HepG2 (cell line): ENCODE data around the gene CDC23. TPM values are rescaled to one million over a fixed set of nuclear protein-coding genes. Genes with fewer than 3 reads are reported as not detected.

Experiments used
- ATAC-seq: fragments of 200-7000 bp; cut with Tn5 transposase; 3 replicates; pipeline ENCODE4 v1.9.1; 2020; ENCODE audit warnings: mild to moderate bottlenecking, moderate library complexity
- BruUV-seq: library from RNA; stranded (reverse); fragments of 400-500 nt; replicated peaks from 2 replicates; lab custom pipeline; 2021; lab: Mats Ljungman, UMichigan
- CTCF ChIA-PET: fragments of 300-600 bp; formaldehyde crosslinking; extraction: SDS; loops from one replicate; lab custom pipeline; 2021; ENCODE audit warnings: low total read pairs, inconsistent platforms, low intra/inter-chr PET ratio; lab: Yijun Ruan, JAX
- POLR2A ChIA-PET: fragments of 350-600 bp; sonication (Branson Sonifier 250); formaldehyde crosslinking; loops from one replicate; lab custom pipeline; 2020; ENCODE audit warnings: antibody characterized with exemption, inconsistent platforms; lab: Yijun Ruan, JAX
- DNase-seq: peaks from one replicate; pipeline ENCODE4 v3.0.0-alpha.2; 2015; ENCODE audit warnings: low spot score
- FAIRE-seq: peaks from 3 replicates; lab custom pipeline; 2011; peaks lifted over from hg19 to GRCh38; lab: Jason Lieb, UNC
- H2AFZ ChIP-seq: one replicate; pipeline ENCODE4 v1.6.1; 2011; ENCODE audit warnings: low read length, inconsistent platforms
- H3K27ac ChIP-seq: fragments of 300-600 bp; 3 replicates; pipeline ENCODE4 v1.8.0; 2011; ENCODE audit warnings: mixed run types, mild to moderate bottlenecking, mixed read lengths, low read length, inconsistent platforms; ENCODE audit not compliant: insufficient read depth; ENCODE audit errors: extremely low read length
- H3K27me3 ChIP-seq, 2 experiments: fragments of 200-600 bp in 1 of 2; 2 replicates in 1 of 2; 3 replicates in 1 of 2; pipeline versions ENCODE4 v1.6.0 to v1.8.0; 2011; ENCODE audit warnings: low read length in 2 of 2, mild to moderate bottlenecking in 2 of 2, moderate library complexity in 2 of 2, inconsistent platforms in 1 of 2; ENCODE audit not compliant: insufficient read depth in 2 of 2, control insufficient read depth in 1 of 2
- H3K36me3 ChIP-seq, 2 experiments: fragments of 200-600 bp in 1 of 2; replicated peaks in 1 of 2; 2 replicates in 1 of 2; 3 replicates in 1 of 2; pipeline versions ENCODE4 v1.5.1 to v1.8.0; 2011; ENCODE audit warnings: low read length in 2 of 2, inconsistent platforms in 1 of 2; ENCODE audit not compliant: insufficient read depth in 2 of 2, control insufficient read depth in 1 of 2
- H3K4me1 ChIP-seq: 2 replicates; pipeline ENCODE4 v1.5.1; 2012; ENCODE audit warnings: low read length, inconsistent platforms; ENCODE audit not compliant: insufficient read depth
- H3K4me2 ChIP-seq: 2 replicates; pipeline ENCODE4 v1.6.0; 2011; ENCODE audit warnings: low read depth, low read length, inconsistent platforms
- H3K4me3 ChIP-seq, 3 experiments: fragments of 200-600 bp in 1 of 3; sonication (generic), shearing (Covaris generic) in 1 of 3; replicated peaks in 1 of 3; 2 replicates each; pipeline ENCODE4 v1.5.1; 2011 to 2016; ENCODE audit warnings: low read length in 3 of 3, inconsistent platforms in 2 of 3, low read depth in 2 of 3, mild to moderate bottlenecking in 2 of 3, control low read depth in 1 of 3, mixed read lengths in 1 of 3; ENCODE audit not compliant: insufficient read depth in 1 of 3
- H3K79me2 ChIP-seq: one replicate; pipeline ENCODE4 v1.6.1; 2011; ENCODE audit warnings: low read length, inconsistent platforms; ENCODE audit not compliant: insufficient read depth
- H3K9ac ChIP-seq: 2 replicates; pipeline ENCODE4 v1.6.0; 2011; ENCODE audit warnings: mild to moderate bottlenecking, low read depth, low read length, inconsistent platforms; ENCODE audit not compliant: insufficient read depth
- H3K9me3 ChIP-seq: 2 replicates; pipeline ENCODE4 v1.5.1; 2012; ENCODE audit warnings: mild to moderate bottlenecking, low read length
- H4K20me1 ChIP-seq: 2 replicates; pipeline ENCODE4 v1.6.0; 2011; ENCODE audit warnings: inconsistent platforms, mild to moderate bottlenecking, low read length, moderate library complexity; ENCODE audit not compliant: insufficient read depth
- AGO1 ChIP-seq: fragments of 200-400 bp; formaldehyde crosslinking; IDR thresholded peaks from 2 replicates; pipeline ENCODE4 v1.6.1; 2017; ENCODE audit warnings: mild to moderate bottlenecking, low read depth, low read length, moderate library complexity; ENCODE audit not compliant: poor library complexity, severe bottlenecking
- CREBL2 ChIP-seq: sonication (generic); formaldehyde crosslinking; IDR thresholded peaks from 2 replicates; pipeline ENCODE4 v1.8.1; 2023; ENCODE audit warnings: missing genetic modification reagents, mild to moderate bottlenecking, borderline replicate concordance
- LCORL ChIP-seq, 2 experiments: fragments of 450-650 bp in 1 of 2; sonication (generic) in 1 of 2; formaldehyde crosslinking in 1 of 2; IDR thresholded peaks; 2 replicates each; pipeline versions ENCODE4 v1.5.0 to v1.6.1; 2017 to 2020; ENCODE audit warnings: antibody characterized with exemption in 1 of 2, missing genetic modification reagents in 1 of 2
- NR3C1 ChIP-seq: sonication (generic); formaldehyde crosslinking; IDR thresholded peaks from 2 replicates; pipeline ENCODE4 v1.4.0; 2020; ENCODE audit warnings: missing genetic modification reagents
- PCBP1 ChIP-seq: fragments of 200-400 bp; formaldehyde crosslinking; IDR thresholded peaks from 2 replicates; pipeline ENCODE4 v1.6.1; 2017; ENCODE audit warnings: mild to moderate bottlenecking, low read depth, low read length, borderline replicate concordance
- PTBP1 ChIP-seq: fragments of 200-400 bp; formaldehyde crosslinking; IDR thresholded peaks from 2 replicates; pipeline ENCODE4 v1.6.1; 2018; ENCODE audit warnings: low read length, low read depth; ENCODE audit not compliant: poor library complexity, severe bottlenecking
- ZBTB46 ChIP-seq: sonication (generic); formaldehyde crosslinking; IDR thresholded peaks from 2 replicates; pipeline ENCODE4 v1.4.0; 2020; ENCODE audit warnings: mild to moderate bottlenecking, missing genetic modification reagents, borderline replicate concordance
- ZEB1 ChIP-seq: IDR thresholded peaks from 2 replicates; pipeline ENCODE4 v1.6.1; 2012; ENCODE audit warnings: mild to moderate bottlenecking, low read depth, inconsistent platforms; ENCODE audit not compliant: insufficient replicate concordance
- ZFP36 ChIP-seq: fragments of 150-350 bp; IDR thresholded peaks from 2 replicates; pipeline ENCODE4 v1.6.1; 2018; ENCODE audit warnings: borderline replicate concordance, low read length, low read depth; ENCODE audit not compliant: partially characterized antibody
- ZNF382 ChIP-seq: sonication (generic); formaldehyde crosslinking; IDR thresholded peaks from 2 replicates; pipeline ENCODE4 v1.5.0; 2020; ENCODE audit warnings: missing genetic modification reagents, mild to moderate bottlenecking, borderline replicate concordance
- ZNF629 ChIP-seq: sonication (generic); formaldehyde crosslinking; conservative IDR thresholded peaks from 2 replicates; pipeline ENCODE4 v1.5.0; 2020; ENCODE audit warnings: missing genetic modification reagents
- ZNF766 ChIP-seq: sonication (generic); formaldehyde crosslinking; IDR thresholded peaks from 2 replicates; pipeline ENCODE4 v1.5.0; 2020; ENCODE audit warnings: missing genetic modification reagents, borderline replicate concordance
- ZNF775 ChIP-seq: sonication (generic); formaldehyde crosslinking; IDR thresholded peaks from 2 replicates; pipeline ENCODE4 v1.4.0; 2020; ENCODE audit warnings: missing genetic modification reagents, mild to moderate bottlenecking, moderate library complexity, borderline replicate concordance
- ZSCAN29 ChIP-seq: sonication (generic); formaldehyde crosslinking; conservative IDR thresholded peaks from 2 replicates; pipeline ENCODE4 v1.4.0; 2020; ENCODE audit warnings: mild to moderate bottlenecking, missing genetic modification reagents
- WGBS: methylation state at CpG from one replicate; pipeline ENCODE4 v1.1.6; 2017; ENCODE audit warnings: low lambda C conversion rate; 5-methylcytosine and 5-hydroxymethylcytosine counted together
- in situ Hi-C: cut with HindIII; loops from 2 replicates; pipeline ENCODE4 v1.10.0; 2017; ENCODE audit warnings: low pct_unique_long_range_greater_than_20kb; ENCODE audit not compliant: extremely low pct_ligation_motif_present
- intact Hi-C: fragments of 100-400 bp; cut with micrococcal nuclease; formaldehyde crosslinking; loops from one replicate; pipeline ENCODE4 v1.10.0; 2022; ENCODE audit not compliant: unreplicated experiment
- polyA plus RNA-seq, 8 experiments: library from polyadenylated mRNA; depleted of rRNA in 3 of 8; stranded (reverse) in 7 of 8; unstranded in 1 of 8; fragments of >200 nt; fragmentation: Illumina TruSeq in 4 of 8; extraction: Trizol in 4 of 8; gene quantifications; 2 replicates each; pipeline versions ENCODE4 v1.2.1 to v1.2.3, GENCODE V29; 2011 to 2016; ENCODE audit warnings: low read depth in 4 of 8, missing spikeins in 1 of 8, mixed read lengths in 1 of 8; ENCODE audit not compliant: insufficient read depth in 1 of 8
- total RNA-seq, 5 experiments: library from RNA; depleted of rRNA; stranded (reverse); fragments of >200 nt; fragmentation: Illumina TruSeq; extraction: Trizol; gene quantifications; 2 replicates each; pipeline ENCODE4 v1.2.3, GENCODE V29; 2016; ENCODE audit warnings: low read depth in 1 of 5

The CDC23 gene
- total and polyA plus RNA-seq, 2 of the 13 experiments (the other 11 are each of a cell fraction or from before 2014, with no cell fraction given), result 38.3 to 47.7 TPM

GRCh38 chr5:138188626-138189025, 24.5 kb downstream of the CDC23 start:
- 96% methylated on average over 3 of the region's 3 CpGs for WGBS
- no peak for DNase-seq
- H3K27me3 ChIP-seq, result no peaks in the 10 kb centered on the region
- TF ChIP-seq PTBP1, result no peak
- no peak for TF ChIP-seq NR3C1 (CRISPR knock-in tag)
- no peak for TF ChIP-seq ZNF766
- no peak for TF ChIP-seq ZBTB46 (CRISPR knock-in tag)
- TF ChIP-seq ZNF775 (CRISPR knock-in tag), result no peak
- TF ChIP-seq ZFP36, result no peak
- no peak for TF ChIP-seq LCORL (IDR thresholded peaks at IDR 0.05)
- no peak for TF ChIP-seq LCORL (CRISPR knock-in tag; IDR thresholded peaks at IDR 0.05)
- no peak for TF ChIP-seq ZNF382
- TF ChIP-seq ZNF629 (CRISPR knock-in tag), result no peak
- TF ChIP-seq PCBP1, result no peak
- no peak for TF ChIP-seq ZEB1
- no peak for TF ChIP-seq CREBL2 (CRISPR knock-in tag)
- TF ChIP-seq ZSCAN29 (CRISPR knock-in tag), result no peak
- no peak for TF ChIP-seq AGO1
- no TSS peak for BruUV-seq
- no peak overlapping the region for H3K9ac ChIP-seq
- no peak for FAIRE-seq
- H4K20me1 ChIP-seq, result no peaks in the 10 kb centered on the region
- ChIA-PET POLR2A (no interaction called here), CTCF (no interaction called here)
- no peaks in the 10 kb centered on the region for H3K9me3 ChIP-seq
- H3K27ac ChIP-seq, result no peak overlapping the region
- peaks cover 24 to 86% of the 10 kb centered on the region in 2 experiments for H3K36me3 ChIP-seq
- no peak overlapping the region for H2AFZ ChIP-seq
- intact Hi-C loops (no loop called here), in situ Hi-C loops (loop anchor here (25.0 kb wide), 1 partner anchor 224 kb away; no protein-coding TSS in a partner anchor)
- no peak overlapping the region for H3K4me2 ChIP-seq
- no peak overlapping the region for H3K4me3 ChIP-seq
- no peaks in the 10 kb centered on the region for H3K79me2 ChIP-seq
- no peak for ATAC-seq
- H3K4me1 ChIP-seq, result no peaks in the 10 kb centered on the region
